LNCaP clone FGC (cell line): ENCODE measurements around the gene ENKUR.

Experiments
- DNase-seq: peaks from one replicate; pipeline ENCODE4 v3.0.0-alpha.2; 2011; ENCODE audit warnings: low read depth
- H3K4me3 ChIP-seq: 2 replicates; pipeline ENCODE4 v1.5.1; 2011; ENCODE audit warnings: mild to moderate bottlenecking, low read depth, low read length, control low read depth
- CTCF ChIP-seq: IDR thresholded peaks from 2 replicates; pipeline ENCODE4 v1.5.1; 2012; ENCODE audit warnings: mild to moderate bottlenecking; ENCODE audit not compliant: control insufficient read depth, insufficient read depth; ENCODE audit errors: extremely low read depth

Gene ENKUR

GRCh38 chr10:25015828-25016375, at the start of gene ENKUR:
ENKUR (minus strand) TSS chr10:25016158; CDS start chr10:25015936, 222 bp downstream.
- H3K4me3 ChIP-seq: peak within 1 kb of the TSS; percentile 66
- peak; percentile 83 for DNase-seq
- TF ChIP-seq CTCF: no peak

- no peak for DNase-seq
- no peak for TF ChIP-seq CTCF
- no peak overlapping the region for H3K4me3 ChIP-seq
Observed at GRCh38 chr10:25064401-25064800, 48.4 kb upstream of the ENKUR start.

GRCh38 chr10:25063644-25064043, 47.7 kb upstream of the ENKUR start:
- TF ChIP-seq CTCF: no peak
- no peak overlapping the region for H3K4me3 ChIP-seq
- no peak for DNase-seq

- no peak overlapping the region for H3K4me3 ChIP-seq
- DNase-seq: no peak
- no peak for TF ChIP-seq CTCF
Observed at GRCh38 chr10:25063157-25063556, 47.2 kb upstream of the ENKUR start.

- no peak for TF ChIP-seq CTCF
- H3K4me3 ChIP-seq: no peak overlapping the region
- no peak for DNase-seq
Observed at GRCh38 chr10:25061711-25062449, 45.9 kb upstream of the ENKUR start.

- DNase-seq: no peak
- no peak for TF ChIP-seq CTCF
- no peak overlapping the region for H3K4me3 ChIP-seq
Observed at GRCh38 chr10:25061125-25061524, 45.2 kb upstream of the ENKUR start.

- no peak for DNase-seq
- H3K4me3 ChIP-seq: no peak overlapping the region
- no peak for TF ChIP-seq CTCF
Observed at GRCh38 chr10:25059990-25060389, 44.0 kb upstream of the ENKUR start.
